IMR-90 (cell line): ENCODE measurements around the gene JAKMIP1. TPM values are rescaled to one million over a fixed set of nuclear protein-coding genes. Genes with fewer than 3 reads are reported as not detected.

Source experiments
- ATAC-seq: fragments of 200-7000 bp; cut with Tn5 transposase; 2 replicates; pipeline ENCODE4 v1.9.1; 2020; ENCODE audit warnings: low read depth, mild to moderate bottlenecking, moderate library complexity
- BruUV-seq: library from RNA; stranded (reverse); fragments of 400-500 nt; replicated peaks from 2 replicates; lab custom pipeline; 2021; lab: Mats Ljungman, UMichigan
- CTCF ChIA-PET: fragments of 300-600 bp; formaldehyde crosslinking; extraction: SDS; loops from one replicate; lab custom pipeline; 2021; ENCODE audit warnings: antibody characterized with exemption; lab: Yijun Ruan, JAX
- POLR2A ChIA-PET: fragments of 300-600 bp; sonication (Branson Sonifier 250); formaldehyde crosslinking; loops from one replicate; lab custom pipeline; 2022; ENCODE audit warnings: antibody characterized with exemption; ENCODE audit not compliant: unreplicated experiment; lab: Charles Lee
- DNase-seq: peaks from one replicate; pipeline ENCODE4 v3.0.0; 2013
- H2AFZ ChIP-seq: replicated peaks from 2 replicates; pipeline ENCODE3; 2013; ENCODE audit warnings: low read length, mild to moderate bottlenecking; ENCODE audit not compliant: poor library complexity
- H2AK5ac ChIP-seq: 2 replicates; pipeline ENCODE4 v1.6.1; 2013; ENCODE audit warnings: low read depth, low read length, inconsistent platforms
- H2AK9ac ChIP-seq: replicated peaks from 2 replicates; pipeline ENCODE3; 2013; ENCODE audit warnings: mild to moderate bottlenecking, low read depth, low read length, moderate library complexity; ENCODE audit not compliant: poor library complexity
- H2BK120ac ChIP-seq: 2 replicates; pipeline ENCODE4 v1.6.1; 2013; ENCODE audit warnings: low read depth, low read length, inconsistent platforms
- H2BK15ac ChIP-seq: 3 replicates; pipeline ENCODE4 v1.6.1; 2013; ENCODE audit warnings: low read depth, low read length, inconsistent platforms
- H2BK20ac ChIP-seq: 2 replicates; pipeline ENCODE4 v1.6.1; 2013; ENCODE audit warnings: low read depth, mild to moderate bottlenecking, inconsistent platforms, low read length, moderate library complexity
- H2BK5ac ChIP-seq: 2 replicates; pipeline ENCODE4 v1.6.1; 2013; ENCODE audit warnings: mild to moderate bottlenecking, low read depth, low read length, inconsistent platforms; ENCODE audit not compliant: poor library complexity, severe bottlenecking
- H3K14ac ChIP-seq: replicated peaks from 2 replicates; pipeline ENCODE4 v1.6.1; 2013; ENCODE audit warnings: low read depth, low read length, inconsistent platforms
- H3K18ac ChIP-seq: 2 replicates; pipeline ENCODE4 v1.6.1; 2013; ENCODE audit warnings: low read depth, low read length, control low read depth
- H3K23ac ChIP-seq: 2 replicates; pipeline ENCODE4 v1.6.1; 2013; ENCODE audit warnings: low read depth, low read length, inconsistent platforms
- H3K27ac ChIP-seq: 2 replicates; pipeline ENCODE4 v1.5.1; 2013; ENCODE audit warnings: mild to moderate bottlenecking, control low read depth, low read length; ENCODE audit not compliant: insufficient read depth
- H3K27me3 ChIP-seq: 2 replicates; pipeline ENCODE4 v1.6.1; 2013; ENCODE audit warnings: low read length; ENCODE audit not compliant: control insufficient read depth, insufficient read depth
- H3K36me3 ChIP-seq: 2 replicates; pipeline ENCODE4 v1.6.1; 2013; ENCODE audit warnings: low read length, mixed read lengths; ENCODE audit not compliant: control insufficient read depth, insufficient read depth
- H3K4ac ChIP-seq: 2 replicates; pipeline ENCODE4 v1.6.1; 2013; ENCODE audit warnings: low read depth, low read length, inconsistent platforms
- H3K4me1 ChIP-seq: 2 replicates; pipeline ENCODE4 v1.6.1; 2013; ENCODE audit warnings: low read length, mixed read lengths; ENCODE audit not compliant: control insufficient read depth, insufficient read depth
- H3K4me2 ChIP-seq: 2 replicates; pipeline ENCODE4 v1.6.1; 2013; ENCODE audit warnings: low read depth, mild to moderate bottlenecking, control low read depth, low read length, moderate library complexity
- H3K4me3 ChIP-seq: 2 replicates; pipeline ENCODE4 v1.5.1; 2013; ENCODE audit warnings: low read depth, mild to moderate bottlenecking, control low read depth, low read length, moderate library complexity; ENCODE audit not compliant: insufficient read depth
- H3K56ac ChIP-seq: 2 replicates; pipeline ENCODE4 v1.6.1; 2013; ENCODE audit warnings: low read length, inconsistent platforms; ENCODE audit not compliant: insufficient read depth; ENCODE audit errors: extremely low read depth
- H3K79me1 ChIP-seq, 2 experiments: 2 replicates each; pipeline ENCODE4 v1.6.1; 2013; ENCODE audit warnings: low read length in 2 of 2, inconsistent platforms in 1 of 2, low read depth in 1 of 2
- H3K9ac ChIP-seq: 2 replicates; pipeline ENCODE4 v1.6.1; 2013; ENCODE audit warnings: low read depth, low read length, control low read depth
- H3K9me1 ChIP-seq: 2 replicates; pipeline ENCODE4 v1.6.1; 2013; ENCODE audit warnings: low read length, inconsistent platforms; ENCODE audit not compliant: insufficient read depth
- H3K9me3 ChIP-seq: 2 replicates; pipeline ENCODE4 v1.6.1; 2013; ENCODE audit warnings: low read length; ENCODE audit not compliant: control insufficient read depth, insufficient read depth
- H4K20me1 ChIP-seq: 2 replicates; pipeline ENCODE4 v1.6.1; 2013; ENCODE audit warnings: low read length, inconsistent platforms; ENCODE audit not compliant: insufficient read depth
- H4K5ac ChIP-seq: 2 replicates; pipeline ENCODE4 v1.6.1; 2013; ENCODE audit warnings: mild to moderate bottlenecking, low read depth, low read length, control low read depth
- H4K8ac ChIP-seq, 2 experiments: 2 replicates each; pipeline ENCODE4 v1.6.1; 2013; ENCODE audit warnings: low read depth in 2 of 2, low read length in 2 of 2, control low read depth in 1 of 2, inconsistent platforms in 1 of 2
- H4K91ac ChIP-seq: 2 replicates; pipeline ENCODE4 v1.6.1; 2013; ENCODE audit warnings: low read depth, low read length, inconsistent platforms; ENCODE audit not compliant: insufficient read depth
- FOS ChIP-seq: fragments of 150-350 bp; IDR thresholded peaks from 2 replicates; pipeline ENCODE4 v1.6.1; 2016; ENCODE audit warnings: low read depth, low read length
- MAFK ChIP-seq: IDR thresholded peaks from 2 replicates; pipeline ENCODE4 v1.6.1; 2012; ENCODE audit warnings: low read depth, low read length, improper control_type of control experiment
- NFE2L2 ChIP-seq: fragments of 150-350 bp; IDR thresholded peaks from 2 replicates; pipeline ENCODE4 v1.6.1; 2016; ENCODE audit warnings: low read depth, mild to moderate bottlenecking, low read length
- POLR2A ChIP-seq: IDR thresholded peaks from 2 replicates; pipeline ENCODE4 v1.6.1; 2012; ENCODE audit warnings: mild to moderate bottlenecking, low read depth, low read length
- RAD21 ChIP-seq: IDR thresholded peaks from 2 replicates; pipeline ENCODE4 v1.6.1; 2012; ENCODE audit warnings: low read length, improper control_type of control experiment
- RCOR1 ChIP-seq: IDR thresholded peaks from 2 replicates; pipeline ENCODE4 v1.6.1; 2012; ENCODE audit warnings: mild to moderate bottlenecking, low read length, improper control_type of control experiment; ENCODE audit not compliant: insufficient replicate concordance
- WGBS, 2 experiments: methylation state at CpG; one replicate each; pipeline versions ENCODE4 v1.1.5 to v1.1.7; 2013; ENCODE audit warnings: missing lambda C conversion rate in 2 of 2; ENCODE audit not compliant: insufficient read length in 1 of 2; ENCODE audit errors: extremely low coverage in 2 of 2; 5-methylcytosine and 5-hydroxymethylcytosine counted together
- dilution Hi-C: fragments of 300-500 bp; cut with HindIII; formaldehyde crosslinking; loops from one replicate; pipeline ENCODE4 v1.14.3; 2018; ENCODE audit warnings: low sequenced_read_pairs; ENCODE audit not compliant: unreplicated experiment
- in situ Hi-C: fragments of 300-500 bp; cut with MboI; formaldehyde crosslinking; loops from 3 replicates; pipeline ENCODE4 v1.14.3; 2019; ENCODE audit warnings: low sequenced_read_pairs, inconsistent platforms, mixed read lengths
- intact Hi-C: fragments of 100-400 bp; cut with micrococcal nuclease; formaldehyde crosslinking; loops from 2 replicates; pipeline ENCODE4 v1.10.0; 2022
- polyA plus RNA-seq, 3 experiments: library from polyadenylated mRNA; depleted of rRNA; stranded (reverse); fragments of >200 nt; gene quantifications; 2 replicates each; pipeline ENCODE4 v1.2.3, GENCODE V29; 2012; ENCODE audit warnings: low replicate concordance in 1 of 3
- total RNA-seq: library from RNA; depleted of rRNA; stranded (reverse); fragments of >200 nt; gene quantifications from 2 replicates; pipeline ENCODE4 v1.2.3, GENCODE V29; 2012

JAKMIP1 gene
- total and polyA plus RNA-seq, 2 of the 4 experiments (the other 2 are of a cell fraction): not detected

DNA sequence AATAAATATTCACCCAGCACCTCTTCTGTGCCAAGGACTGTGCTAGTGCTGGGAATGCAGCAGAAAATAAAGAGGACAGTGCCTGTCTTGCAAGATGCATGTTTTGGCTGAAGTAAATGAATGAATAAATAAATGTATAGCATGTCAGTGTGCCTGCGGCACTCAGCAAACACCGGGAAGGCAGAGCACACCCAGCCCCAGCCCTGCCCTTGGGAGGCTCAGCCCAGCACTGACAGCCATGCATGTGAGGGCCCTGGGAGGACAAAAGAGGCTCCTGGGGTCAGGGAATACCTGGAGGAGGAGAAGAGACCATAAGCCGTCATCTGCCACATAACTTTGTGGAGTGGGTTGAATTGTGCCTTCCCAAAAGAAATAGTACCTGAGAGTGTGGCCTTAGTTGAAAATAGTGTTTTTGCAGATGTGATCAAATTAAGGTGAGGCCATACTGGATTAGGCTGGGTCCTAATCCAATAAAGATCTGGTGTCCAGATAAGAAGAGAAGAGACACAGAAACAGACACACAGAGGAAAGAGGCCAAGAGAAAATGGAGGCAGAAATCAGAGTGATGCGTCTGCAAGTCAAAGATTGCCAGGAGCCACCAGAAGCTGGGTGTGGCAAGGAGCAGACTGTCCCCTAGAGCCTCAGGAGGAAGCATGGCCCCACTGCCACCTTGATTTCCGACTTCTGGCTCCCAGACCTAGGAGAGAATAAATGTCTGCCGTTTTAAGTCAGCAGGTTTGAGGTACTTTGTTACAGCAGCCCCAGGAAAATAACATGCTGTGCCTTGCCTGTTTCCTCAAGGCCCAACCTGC is 198.5 kb downstream of the JAKMIP1 start (continued):
- no peak for TF ChIP-seq NFE2L2

DNA sequence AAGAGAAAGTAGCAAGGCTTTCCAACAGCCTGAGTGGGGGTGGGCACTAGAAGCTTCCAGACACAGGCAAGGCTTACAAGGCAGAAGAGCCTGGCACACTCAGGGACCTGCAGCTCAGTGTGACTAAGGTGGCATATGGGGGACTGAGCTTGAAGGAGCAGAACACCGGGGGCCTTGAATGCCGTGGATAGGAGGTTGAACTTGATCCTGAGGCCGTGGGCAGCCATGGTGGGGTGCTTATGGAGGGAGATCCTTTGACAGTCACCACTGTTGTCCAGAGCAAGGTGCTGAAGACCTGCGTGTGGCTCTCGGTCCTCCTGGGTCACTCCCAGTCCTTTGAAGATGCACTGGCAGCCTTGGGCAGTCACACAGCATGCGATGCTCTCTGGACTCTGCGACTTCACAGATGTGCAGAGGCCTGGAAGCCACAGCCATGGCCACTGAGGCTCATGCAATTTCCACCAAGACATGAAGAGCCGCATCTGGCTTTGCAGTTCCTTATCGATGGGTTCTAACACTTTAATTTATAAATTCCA is 200.5 kb downstream of the JAKMIP1 start:
- no peak overlapping the region for H4K5ac ChIP-seq
- no peak overlapping the region for H3K4ac ChIP-seq
- no peak for ATAC-seq
- BruUV-seq: no TSS peak
- TF ChIP-seq RAD21 (no peak), POLR2A (no peak), RCOR1 (no peak), MAFK (no peak), FOS (no peak)
- intact Hi-C loops: no loop called here
- no peak overlapping the region for H2AFZ ChIP-seq
- H4K20me1 ChIP-seq: no peaks in the 10 kb centered on the region
- H3K9me1 ChIP-seq: no peaks in the 10 kb centered on the region
- no peak overlapping the region for H2BK120ac ChIP-seq
- no peaks in the 10 kb centered on the region for H3K4me1 ChIP-seq
- H4K91ac ChIP-seq: no peak overlapping the region
- dilution Hi-C loops: no loop called here
- DNase-seq: no peak
- in situ Hi-C loops: loop anchor here (10.0 kb wide), 1 partner anchor 325 kb away; no protein-coding TSS in a partner anchor
- H3K79me1 ChIP-seq: no peaks in the 10 kb centered on the region
- H2BK5ac ChIP-seq: no peak overlapping the region
- H2AK9ac ChIP-seq: no peak overlapping the region
- H3K18ac ChIP-seq: no peak overlapping the region
- H3K27me3 ChIP-seq: no peaks in the 10 kb centered on the region; the same call in 1 of the 2 replicates
- no peak overlapping the region for H3K4me3 ChIP-seq
- 71% methylated on average over 6 of the region's 9 CpGs; no CpG with 5 or more reads in 1 of the 2 experiments for WGBS, 2 experiments
- H4K8ac ChIP-seq: no peak overlapping the region
- H3K23ac ChIP-seq: no peak overlapping the region
- H3K27ac ChIP-seq: no peak overlapping the region
- H3K9me3 ChIP-seq: 0 out of 2 replicates have a peak, but pooled peaks cover 1% of the 10 kb centered on the region
- no peak overlapping the region for H2BK20ac ChIP-seq
- H2BK15ac ChIP-seq: no peak overlapping the region
- H3K36me3 ChIP-seq: no peaks in the 10 kb centered on the region
- no peak overlapping the region for H3K14ac ChIP-seq
- CTCF ChIA-PET: no interaction called here
- POLR2A ChIA-PET: no interaction called here
- H3K9ac ChIP-seq: no peak overlapping the region
- H3K4me2 ChIP-seq: no peak overlapping the region
- H2AK5ac ChIP-seq: no peak overlapping the region
- no peak overlapping the region for H3K56ac ChIP-seq
